ENCODE results near the gene GJB4. TPM values are rescaled to one million over a fixed set of nuclear protein-coding genes. Genes with fewer than 3 reads are reported as not detected.
"Not testable (repeated sequence)": the region's sequence is repeated elsewhere in the genome, so short reads cannot be mapped to it uniquely, and the experiment has no call there.

GJB4 gene
- total and polyA plus RNA-seq, 12 donors: not detected

DNA sequence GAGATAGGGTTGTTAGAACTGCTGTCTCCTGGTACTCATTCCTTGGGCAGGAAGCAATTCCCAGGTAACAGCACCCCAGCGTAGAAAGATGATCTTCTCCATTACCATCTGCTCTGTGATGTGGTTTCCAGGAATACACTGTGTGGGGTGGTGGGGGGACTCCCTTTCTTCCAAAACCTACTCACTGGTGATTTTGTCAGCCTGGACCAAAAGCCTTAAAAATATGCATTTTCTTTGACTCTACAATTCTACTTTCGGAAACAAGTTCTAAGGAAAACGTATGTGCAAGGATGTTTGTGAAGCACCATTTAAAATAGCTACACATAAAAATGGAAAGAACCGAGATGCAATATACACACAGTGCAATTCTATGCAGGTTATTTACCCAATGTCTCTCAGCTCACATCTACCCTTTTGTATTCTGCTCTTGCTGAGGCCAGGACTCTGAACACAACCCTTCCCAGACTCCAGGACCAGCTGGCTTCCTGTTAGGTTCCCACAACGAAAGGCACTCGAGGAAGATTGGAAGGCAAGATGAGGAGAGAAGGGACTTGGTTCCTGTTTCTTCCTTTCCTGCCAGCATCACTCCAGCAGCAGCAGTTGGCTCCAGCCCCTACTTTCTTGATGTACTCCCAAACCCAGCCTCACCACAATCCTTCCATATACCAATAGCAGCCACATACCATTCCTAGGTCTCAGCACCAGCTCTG is 37.7 kb upstream of the GJB4 start:
- H3K4me3 ChIP-seq: no peak overlapping the region
- H3K9me3 ChIP-seq: peaks cover 0 to 4% (median 0%) of the 10 kb centered on the region in 11 donors
- H3K27ac ChIP-seq: no peak overlapping the region
- no peak for ATAC-seq
- H3K4me1 ChIP-seq: no peaks in the 10 kb centered on the region
- no peak for DNase-seq
- WGBS, 2 donors: 72 to 76% methylated on average over 6 of the region's 6 CpGs
- H3K36me3 ChIP-seq: no peaks in the 10 kb centered on the region
- intact Hi-C loops (cut with DNase I): no loop called here
- TF ChIP-seq, protein P1, sequence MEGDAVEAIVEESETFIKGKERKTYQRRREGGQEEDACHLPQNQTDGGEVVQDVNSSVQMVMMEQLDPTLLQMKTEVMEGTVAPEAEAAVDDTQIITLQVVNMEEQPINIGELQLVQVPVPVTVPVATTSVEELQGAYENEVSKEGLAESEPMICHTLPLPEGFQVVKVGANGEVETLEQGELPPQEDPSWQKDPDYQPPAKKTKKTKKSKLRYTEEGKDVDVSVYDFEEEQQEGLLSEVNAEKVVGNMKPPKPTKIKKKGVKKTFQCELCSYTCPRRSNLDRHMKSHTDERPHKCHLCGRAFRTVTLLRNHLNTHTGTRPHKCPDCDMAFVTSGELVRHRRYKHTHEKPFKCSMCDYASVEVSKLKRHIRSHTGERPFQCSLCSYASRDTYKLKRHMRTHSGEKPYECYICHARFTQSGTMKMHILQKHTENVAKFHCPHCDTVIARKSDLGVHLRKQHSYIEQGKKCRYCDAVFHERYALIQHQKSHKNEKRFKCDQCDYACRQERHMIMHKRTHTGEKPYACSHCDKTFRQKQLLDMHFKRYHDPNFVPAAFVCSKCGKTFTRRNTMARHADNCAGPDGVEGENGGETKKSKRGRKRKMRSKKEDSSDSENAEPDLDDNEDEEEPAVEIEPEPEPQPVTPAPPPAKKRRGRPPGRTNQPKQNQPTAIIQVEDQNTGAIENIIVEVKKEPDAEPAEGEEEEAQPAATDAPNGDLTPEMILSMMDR (IDR thresholded peaks at IDR 0.05): no peak
- H3K27me3 ChIP-seq: peaks cover 0 to 42% (median 27%) of the 10 kb centered on the region in 7 donors

DNA sequence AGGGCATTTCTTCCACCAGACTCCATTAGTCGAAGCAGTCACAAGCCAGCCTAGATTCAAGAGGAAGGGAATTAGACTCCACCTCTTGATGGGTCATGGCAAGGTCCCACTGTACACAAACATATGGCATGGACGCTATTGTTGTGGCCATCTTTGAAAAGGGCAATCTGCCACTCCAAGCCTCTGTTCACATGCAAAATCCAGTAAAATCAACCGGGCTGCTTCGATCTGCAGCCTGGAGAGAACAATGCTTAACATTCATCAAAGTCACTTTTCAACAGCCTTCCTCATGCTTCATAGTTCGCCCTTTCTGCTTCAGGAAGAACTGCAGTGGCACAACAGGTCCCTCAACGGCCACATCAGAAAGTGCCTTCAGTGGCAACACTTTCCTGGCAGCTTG is 32.7 kb upstream of the GJB4 start:
- peaks cover 0 to 44% (median 18%) of the 10 kb centered on the region in 7 donors for H3K27me3 ChIP-seq
- H3K4me3 ChIP-seq: no peak overlapping the region
- no peaks in the 10 kb centered on the region for H3K4me1 ChIP-seq
- intact Hi-C loops (cut with DNase I): no loop called here
- DNase-seq (no peak), ATAC-seq (no peak)
- H3K9me3 ChIP-seq: no peaks in the 10 kb centered on the region
- TF ChIP-seq, protein P1 (IDR thresholded peaks at IDR 0.05): no peak
- 72 to 78% methylated on average over 6 of the region's 6 CpGs for WGBS, 2 donors
- H3K27ac ChIP-seq: no peak overlapping the region
- no peaks in the 10 kb centered on the region for H3K36me3 ChIP-seq

DNA sequence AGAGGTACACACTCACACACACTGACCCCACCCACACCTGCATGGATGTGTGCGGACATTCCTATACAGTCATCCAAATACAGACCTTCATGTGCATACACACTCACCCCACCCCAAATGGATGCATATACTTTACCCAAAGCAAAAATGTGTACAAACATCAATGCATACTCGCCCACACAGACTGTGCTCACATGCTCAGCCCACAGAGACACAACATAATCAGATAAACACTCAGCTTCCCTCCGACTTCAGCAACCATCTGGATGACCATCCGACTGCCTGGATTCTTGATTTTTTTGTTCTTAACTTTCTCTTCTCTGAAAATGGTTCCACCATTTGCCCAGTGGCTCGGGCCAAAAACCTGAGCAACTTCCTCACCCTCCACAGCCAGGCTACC is 29.1 kb upstream of the GJB4 start:
- DNase-seq: no peak
- ATAC-seq: no peak
- Histone ChIP-seq H3K27me3 (peaks cover 0 to 34% (median 25%) of the 10 kb centered on the region in 7 donors), H3K4me3 (no peak overlapping the region), H3K4me1 (no peaks in the 10 kb centered on the region), H3K27ac (no peak overlapping the region), H3K9me3 (no peaks in the 10 kb centered on the region), H3K36me3 (no peaks in the 10 kb centered on the region)
- WGBS, 2 donors: 70 to 77% methylated on average over 5 of the region's 5 CpGs
- intact Hi-C loops (cut with DNase I): no loop called here
- TF ChIP-seq, protein P1 (IDR thresholded peaks at IDR 0.05): no peak

DNA sequence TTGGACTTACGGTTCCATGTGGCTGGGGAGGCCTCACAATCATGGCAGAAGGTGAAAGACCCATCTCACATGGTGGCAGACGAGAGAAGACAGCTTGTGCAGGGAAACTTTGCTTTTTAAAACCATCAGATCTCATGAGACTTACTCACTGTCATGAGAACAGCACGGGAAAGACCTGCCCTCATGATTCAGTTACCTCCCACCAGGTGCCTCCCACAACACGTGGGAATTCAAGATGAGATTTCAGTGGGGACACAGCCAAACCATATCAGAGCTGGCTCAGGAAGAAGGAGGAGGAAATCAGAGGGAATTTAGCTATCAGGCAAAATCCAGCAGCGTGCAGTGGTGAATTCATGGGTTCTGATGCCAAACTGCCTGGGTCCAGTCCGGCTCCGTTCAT is 26.7 kb upstream of the GJB4 start:
- H3K9me3 ChIP-seq; H3K4me1 ChIP-seq; H3K4me3 ChIP-seq; intact Hi-C loops (cut with DNase I); ATAC-seq; H3K36me3 ChIP-seq; H3K27ac ChIP-seq; DNase-seq: not testable (repeated sequence)
- peaks cover 0 to 40% (median 21%) of the 10 kb centered on the region in 7 donors for H3K27me3 ChIP-seq
- WGBS, 2 donors: 54 to 59% methylated on average over 7 of the region's 7 CpGs

DNA sequence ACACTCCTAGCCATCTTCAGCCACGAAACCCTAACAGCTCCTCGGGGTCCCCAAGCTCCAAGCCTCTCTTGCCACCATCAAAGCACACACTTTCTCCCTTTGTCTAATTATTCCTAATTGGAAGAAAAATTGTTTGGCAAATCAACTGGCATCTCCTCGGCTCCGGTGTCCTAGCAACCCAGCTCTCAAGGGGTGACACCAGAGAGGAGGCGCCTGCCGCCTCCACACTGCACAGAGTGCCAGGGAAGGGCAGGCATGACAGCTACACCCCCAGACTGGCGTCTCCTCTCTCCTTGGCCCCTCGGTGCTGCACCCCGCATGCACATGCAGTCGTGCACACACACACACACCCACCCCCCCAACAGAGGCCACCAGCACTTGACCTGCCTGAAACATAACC is 22.8 kb upstream of the GJB4 start:
- no peaks in the 10 kb centered on the region for H3K9me3 ChIP-seq
- TF ChIP-seq, protein P1 (IDR thresholded peaks at IDR 0.05): no peak
- WGBS, 2 donors: 84 to 85% methylated on average over 10 of the region's 10 CpGs

DNA sequence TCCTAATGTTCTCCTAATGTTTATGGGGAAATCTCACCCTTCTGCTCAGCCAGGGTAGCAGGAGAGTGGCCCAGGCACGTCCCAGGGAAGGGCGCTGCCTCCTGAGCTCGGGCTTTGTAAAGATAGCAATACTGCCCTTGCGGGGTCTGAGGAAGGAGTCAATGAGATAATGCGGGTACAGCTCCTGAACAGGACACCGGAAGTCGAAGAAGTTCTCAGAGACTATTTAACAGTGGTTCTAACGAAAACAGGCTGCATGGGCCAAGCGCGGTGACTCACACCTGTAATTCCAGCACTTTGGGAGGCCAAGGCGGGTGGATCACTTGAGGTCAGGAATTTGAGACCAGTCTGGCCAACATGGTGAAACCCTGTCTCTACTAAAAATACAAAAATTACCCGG is 22.3 kb upstream of the GJB4 start:
- not testable (repeated sequence) for DNase-seq, H3K9me3 ChIP-seq, H3K27ac ChIP-seq, ATAC-seq, H3K4me1 ChIP-seq, H3K4me3 ChIP-seq, H3K36me3 ChIP-seq
- intact Hi-C loops (cut with DNase I): loop anchor here in 1 of 10 donors (5.0 kb wide), 1 partner anchor 1100 kb away; no protein-coding TSS in a partner anchor
- peaks cover 0 to 47% (median 29%) of the 10 kb centered on the region in 7 donors for H3K27me3 ChIP-seq
- 69 to 73% methylated on average over 12 of the region's 12 CpGs for WGBS, 2 donors

More for the DNA sequence above, 22.8 kb upstream of the GJB4 start:
- DNase-seq (no peak), ATAC-seq (no peak)
- Histone ChIP-seq H3K4me3 (no peak overlapping the region), H3K27ac (no peak overlapping the region), H3K36me3 (no peaks in the 10 kb centered on the region), H3K27me3 (peaks cover 0 to 49% (median 29%) of the 10 kb centered on the region in 7 donors), H3K4me1 (no peaks in the 10 kb centered on the region)
- intact Hi-C loops (cut with DNase I): loop anchor here in 1 of 10 donors (5.0 kb wide), 1 partner anchor 1099 kb away; no protein-coding TSS in a partner anchor

Measured in heart right ventricle (tissue), 16 donors.